GM18867 (cell line): Measurements from ENCODE around the gene GAS7.
"Not testable (repeated sequence)": the region's sequence is repeated elsewhere in the genome, so short reads cannot be mapped to it uniquely, and the experiment has no call there.

Source experiments
- ATAC-seq: cut with Tn5 transposase; IDR thresholded peaks from one replicate; pipeline ENCODE4 v1.9.1; 2021; ENCODE audit warnings: mild to moderate bottlenecking, moderate library complexity; ENCODE audit not compliant: unreplicated experiment

The GAS7 gene

DNA sequence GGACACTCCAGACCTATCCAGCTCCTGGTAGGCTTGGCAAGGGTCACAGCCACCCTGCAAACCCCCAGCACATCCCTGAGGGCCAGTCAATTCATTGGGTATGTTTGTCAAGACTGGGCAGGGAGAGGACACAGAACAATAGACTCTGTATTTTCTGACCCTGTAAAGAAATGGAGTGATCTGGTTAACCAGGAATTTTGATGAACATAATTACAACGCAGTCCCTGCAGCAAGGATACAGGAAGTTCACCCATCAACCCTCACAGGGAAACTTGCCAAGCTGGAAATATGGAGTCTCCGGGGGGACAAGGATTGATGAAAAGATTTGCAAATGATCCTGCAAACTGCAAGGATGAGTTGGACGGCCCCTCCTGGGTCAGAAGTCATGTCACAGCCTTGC lies 167.3 kb downstream of the GAS7 start:
- ATAC-seq = no peak

DNA sequence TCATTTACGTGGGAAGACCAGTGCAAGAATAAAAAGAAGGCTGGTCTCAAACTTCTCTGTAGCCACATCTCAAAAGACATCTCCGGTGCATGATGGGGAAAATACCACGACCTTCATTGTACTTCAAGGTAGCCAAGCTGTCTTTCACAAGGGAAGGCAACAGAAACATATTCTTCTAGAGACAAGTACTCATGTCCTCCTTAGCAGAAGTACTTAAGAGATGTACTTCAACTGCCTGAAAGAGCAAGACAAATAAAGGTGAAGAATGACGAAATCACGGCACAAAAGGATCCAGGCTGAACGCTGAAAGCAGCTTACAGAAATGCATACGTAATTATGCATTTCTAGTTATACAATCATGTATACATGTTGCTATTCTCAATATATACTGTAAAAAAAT lies 169.3 kb downstream of the GAS7 start:
- ATAC-seq = no peak

DNA sequence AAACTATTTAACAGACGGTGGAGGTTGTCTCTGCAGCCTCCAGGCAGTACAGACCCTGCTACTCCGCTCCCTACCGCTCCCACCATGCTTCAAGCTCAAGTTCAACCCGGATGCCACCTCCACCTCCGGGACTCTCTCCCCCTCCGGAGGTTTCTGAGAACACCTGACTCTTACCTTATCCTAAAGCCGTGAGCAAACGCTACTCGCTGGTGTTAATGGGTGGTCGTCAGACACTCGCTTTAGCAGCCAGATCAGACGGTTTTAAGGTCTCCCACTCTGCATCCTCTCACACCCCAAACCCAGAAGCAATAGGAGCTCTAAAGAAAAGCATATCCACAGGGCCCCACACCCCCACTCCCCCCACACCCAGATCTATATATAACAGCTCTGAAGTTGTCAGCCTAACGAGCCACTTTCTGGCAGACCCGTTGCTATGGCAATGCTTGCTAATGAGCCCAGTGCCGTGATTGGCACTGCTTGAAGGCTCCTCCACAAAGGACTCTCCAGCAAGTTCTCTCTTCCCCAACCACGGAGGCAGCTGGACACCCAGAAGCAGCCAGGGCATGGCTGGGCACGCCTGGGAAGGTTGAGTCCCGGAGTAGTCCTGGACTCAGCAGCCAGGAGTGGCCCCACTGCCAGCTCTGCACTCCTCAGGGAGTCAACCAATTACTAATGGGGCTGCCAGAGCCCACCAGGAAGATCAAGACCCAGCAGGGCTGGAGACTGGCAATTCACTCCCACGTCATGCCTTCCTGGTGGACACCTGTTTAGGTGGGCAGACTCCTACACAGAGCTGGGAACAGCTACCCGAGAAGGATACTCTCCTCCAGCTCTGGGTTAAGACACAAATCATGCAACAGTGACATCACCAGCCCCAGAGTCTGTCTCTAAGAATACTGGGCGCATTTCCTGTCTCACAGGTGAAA lies 172.2 kb downstream of the GAS7 start:
- ATAC-seq = no peak

DNA sequence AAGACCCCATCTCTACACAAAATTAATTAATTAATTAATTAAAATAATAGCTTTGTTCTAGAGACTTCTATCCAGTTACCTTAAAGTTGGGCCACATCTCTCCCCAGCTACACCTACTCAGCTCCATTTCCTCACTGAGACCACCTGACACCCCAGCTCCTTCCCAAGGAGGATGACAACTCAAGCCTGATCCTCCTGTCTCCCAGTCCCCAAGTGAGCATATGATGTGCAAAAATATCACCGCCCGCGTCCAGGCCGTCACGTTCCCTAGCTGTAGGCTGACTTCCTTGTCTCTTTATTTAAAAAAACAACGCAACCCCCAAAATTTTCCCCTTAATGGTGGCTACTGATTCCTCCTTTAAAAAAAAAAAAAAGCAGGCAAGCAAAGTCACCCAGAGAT lies 173.2 kb downstream of the GAS7 start:
- ATAC-seq = no peak

DNA sequence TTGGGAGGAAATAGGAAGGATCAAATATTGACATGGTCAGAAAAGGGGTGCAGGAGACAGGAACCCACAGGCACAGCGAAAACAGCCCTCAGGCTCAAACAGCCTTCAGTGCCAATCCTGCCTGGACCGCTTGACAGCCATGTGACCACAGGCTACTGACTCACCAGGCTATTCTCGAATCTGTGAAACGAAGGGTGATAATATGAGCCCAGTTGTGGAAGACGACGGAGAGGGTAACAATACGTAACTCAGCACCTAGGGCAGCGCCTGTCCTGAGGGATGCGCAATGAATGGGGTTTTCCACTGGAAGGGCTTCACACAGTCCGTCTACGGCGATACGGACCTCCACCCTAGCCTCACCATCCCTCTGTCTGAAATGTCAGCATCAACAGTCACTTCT lies 176.0 kb downstream of the GAS7 start:
- no peak for ATAC-seq

DNA sequence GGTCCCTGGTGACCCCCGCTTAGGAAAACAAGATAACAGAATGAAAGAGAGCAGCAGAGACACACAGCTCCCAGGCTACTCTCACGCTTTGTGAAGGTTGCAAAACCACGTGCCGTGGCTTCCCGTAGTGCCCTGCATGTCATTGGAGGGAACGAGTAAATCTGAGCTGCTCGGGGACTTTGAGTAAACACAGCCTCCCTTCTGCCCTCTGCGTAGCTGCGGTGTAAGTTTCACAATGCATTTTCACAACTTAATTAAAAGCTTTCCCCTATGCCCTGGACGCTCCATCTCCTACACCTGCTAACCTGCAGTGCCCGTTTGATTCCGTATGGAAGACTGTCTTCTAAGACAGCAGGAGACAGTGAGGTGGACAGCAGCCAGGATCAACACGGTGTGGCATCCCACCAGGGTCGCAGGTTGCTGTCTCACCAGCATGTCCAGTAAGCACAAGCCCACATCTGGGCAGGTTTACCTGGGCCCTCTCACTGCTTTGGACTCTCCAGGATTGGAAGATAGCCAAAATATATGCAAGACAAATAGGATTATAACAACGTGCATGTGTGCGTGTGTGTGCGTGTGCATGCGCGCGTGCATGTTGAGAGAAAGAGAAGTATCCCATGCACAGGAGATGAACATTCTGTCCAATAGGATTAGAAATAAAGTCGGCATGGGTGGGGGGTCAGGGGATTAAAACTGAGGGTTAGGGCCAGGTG lies 177.0 kb downstream of the GAS7 start:
- no peak for ATAC-seq

DNA sequence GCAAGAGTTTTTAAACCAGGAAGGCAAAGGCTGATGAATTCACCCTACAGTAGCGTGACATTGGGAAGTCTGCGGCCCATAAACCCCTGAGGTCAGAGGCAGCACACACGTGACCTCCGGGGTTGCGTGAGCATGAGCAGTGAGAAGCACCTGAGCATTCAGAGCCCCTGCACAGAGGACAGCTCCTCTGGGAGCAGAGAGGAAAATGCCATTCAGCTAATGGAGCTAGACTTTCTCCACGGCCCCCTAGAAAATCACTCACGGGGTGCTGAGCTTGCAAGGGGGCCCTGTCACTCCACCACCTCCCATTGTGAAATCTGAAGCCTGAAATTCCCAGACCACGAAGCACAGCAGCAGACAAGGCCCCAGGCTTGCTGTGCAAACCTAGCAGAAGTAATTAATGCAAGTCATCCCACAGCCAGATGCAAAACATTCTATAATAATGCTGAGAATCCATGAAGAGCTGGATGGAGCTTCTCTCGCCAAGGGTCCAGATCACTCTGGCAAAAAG lies 178.4 kb downstream of the GAS7 start:
- ATAC-seq = no peak

DNA sequence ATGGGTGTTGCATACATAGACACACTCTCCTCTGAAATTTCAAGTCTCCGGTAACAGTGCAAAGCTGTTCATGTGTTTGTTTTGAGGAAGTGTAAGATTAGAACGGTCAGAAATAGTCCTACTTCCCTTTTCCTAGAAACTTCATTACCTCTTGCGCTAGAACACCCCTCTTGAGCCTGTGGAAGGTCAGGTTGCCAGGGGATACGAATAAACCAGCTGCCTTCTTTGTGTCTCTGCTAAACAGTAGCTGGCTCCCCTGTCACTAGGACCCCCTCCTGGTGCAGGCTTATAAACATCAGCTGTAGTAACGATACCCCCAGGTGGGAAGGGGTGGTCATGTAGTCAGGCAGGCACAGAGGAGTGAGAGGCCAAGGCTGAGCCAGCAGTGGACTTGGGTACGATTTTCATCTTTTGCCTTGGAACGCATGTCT lies 179.9 kb downstream of the GAS7 start:
- peak; percentile 52 for ATAC-seq

DNA sequence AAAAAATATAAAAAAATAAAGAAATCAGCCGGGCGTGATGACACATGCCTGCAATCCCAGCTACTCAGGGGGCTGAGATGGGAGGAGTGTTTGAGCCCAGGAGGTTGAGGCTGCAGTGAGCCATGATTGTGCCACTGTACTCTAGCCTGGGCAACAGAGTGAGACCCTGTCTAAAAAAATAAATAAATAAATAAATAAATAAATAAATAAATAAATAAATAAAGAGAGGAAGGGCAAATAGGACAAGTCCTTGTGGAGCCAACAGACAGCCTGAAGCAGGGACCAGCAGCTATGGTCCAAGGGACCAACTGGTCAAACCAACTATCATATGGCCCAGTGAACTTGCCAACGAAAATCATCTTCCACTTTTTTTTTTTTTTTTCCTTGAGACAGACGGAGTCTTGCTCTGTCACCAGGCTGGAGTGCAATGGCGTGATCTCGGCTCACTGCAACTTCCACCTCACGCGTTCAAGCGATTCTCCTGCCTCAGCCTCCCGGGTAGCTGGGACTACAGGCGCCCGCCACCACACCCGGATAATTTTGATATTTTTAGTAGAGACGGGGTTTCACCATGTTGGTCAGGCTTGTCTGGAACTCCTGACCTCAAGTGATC lies 181.3 kb downstream of the GAS7 start:
- not testable (repeated sequence) for ATAC-seq

DNA sequence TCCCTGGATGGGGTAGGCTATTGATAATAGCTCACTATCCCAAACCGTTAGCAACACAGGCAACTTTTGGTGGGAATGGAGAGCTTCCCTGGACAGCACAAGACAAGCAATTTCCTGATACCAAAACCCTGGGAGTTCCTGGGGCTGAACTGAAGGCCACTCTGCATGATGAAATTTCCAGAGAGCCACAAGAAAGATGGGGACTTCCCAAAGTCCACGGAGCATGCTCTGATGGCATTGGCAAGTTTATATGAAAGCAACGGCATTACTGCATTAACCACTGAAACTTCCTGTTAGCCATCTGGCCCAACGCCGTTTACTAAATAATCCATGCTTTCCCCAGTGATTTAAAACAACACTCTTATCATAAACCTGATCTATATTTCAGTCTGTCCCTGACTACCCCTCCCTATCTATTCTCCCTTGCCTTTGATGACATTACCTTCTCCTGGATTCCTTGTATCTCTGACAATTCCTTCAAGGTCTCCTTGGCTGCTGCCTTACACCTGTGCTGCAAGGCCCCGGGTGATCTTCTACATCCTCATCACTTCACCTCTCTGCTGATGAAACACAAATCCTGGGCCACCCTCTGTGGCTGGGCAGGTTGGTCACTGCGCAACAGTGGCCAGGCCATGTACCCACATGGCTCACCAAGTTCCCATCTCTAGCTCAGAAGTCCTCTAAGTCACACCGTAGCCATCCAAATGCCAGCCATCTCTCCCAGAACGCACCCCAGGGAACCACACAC lies 184.9 kb downstream of the GAS7 start:
- ATAC-seq = peak; percentile 80

DNA sequence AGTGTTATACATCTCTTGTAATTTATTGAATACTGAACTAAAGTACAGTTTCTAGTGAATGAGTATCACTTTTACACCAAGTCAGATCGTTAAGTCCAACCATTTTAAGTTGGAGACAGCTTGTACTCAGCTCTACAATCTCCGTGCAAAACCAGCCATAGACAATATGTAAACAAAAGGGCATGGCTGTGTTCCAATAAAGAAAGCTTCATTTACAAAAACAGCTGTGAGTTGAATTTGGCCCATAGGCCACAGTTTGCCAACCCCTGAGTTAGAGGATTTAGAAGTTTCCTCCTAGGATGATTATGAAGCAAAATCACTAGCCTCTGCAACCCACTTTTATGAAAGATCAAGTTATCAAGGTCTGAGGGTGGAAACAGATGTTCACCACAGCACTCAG lies 187.7 kb downstream of the GAS7 start:
- ATAC-seq = no peak

DNA sequence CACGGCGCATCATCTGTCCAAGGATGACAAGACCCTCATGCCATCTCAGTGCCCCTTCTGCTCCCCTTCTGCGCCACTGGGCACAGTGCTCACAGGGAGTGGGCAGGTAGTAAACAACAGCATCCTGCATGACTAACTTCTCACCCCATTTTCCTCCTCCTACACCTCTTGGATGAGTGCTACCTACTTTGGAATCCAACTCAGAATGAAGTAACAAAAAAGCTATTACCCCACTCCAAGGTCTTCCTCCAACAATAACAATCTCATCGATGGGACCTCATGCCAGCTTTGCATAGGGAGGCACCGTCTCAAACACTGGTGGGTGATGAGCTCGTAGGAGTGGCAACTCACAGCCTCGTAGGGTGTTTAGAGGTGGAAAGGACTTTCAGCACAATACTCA lies 194.7 kb downstream of the GAS7 start:
- ATAC-seq = no peak

DNA sequence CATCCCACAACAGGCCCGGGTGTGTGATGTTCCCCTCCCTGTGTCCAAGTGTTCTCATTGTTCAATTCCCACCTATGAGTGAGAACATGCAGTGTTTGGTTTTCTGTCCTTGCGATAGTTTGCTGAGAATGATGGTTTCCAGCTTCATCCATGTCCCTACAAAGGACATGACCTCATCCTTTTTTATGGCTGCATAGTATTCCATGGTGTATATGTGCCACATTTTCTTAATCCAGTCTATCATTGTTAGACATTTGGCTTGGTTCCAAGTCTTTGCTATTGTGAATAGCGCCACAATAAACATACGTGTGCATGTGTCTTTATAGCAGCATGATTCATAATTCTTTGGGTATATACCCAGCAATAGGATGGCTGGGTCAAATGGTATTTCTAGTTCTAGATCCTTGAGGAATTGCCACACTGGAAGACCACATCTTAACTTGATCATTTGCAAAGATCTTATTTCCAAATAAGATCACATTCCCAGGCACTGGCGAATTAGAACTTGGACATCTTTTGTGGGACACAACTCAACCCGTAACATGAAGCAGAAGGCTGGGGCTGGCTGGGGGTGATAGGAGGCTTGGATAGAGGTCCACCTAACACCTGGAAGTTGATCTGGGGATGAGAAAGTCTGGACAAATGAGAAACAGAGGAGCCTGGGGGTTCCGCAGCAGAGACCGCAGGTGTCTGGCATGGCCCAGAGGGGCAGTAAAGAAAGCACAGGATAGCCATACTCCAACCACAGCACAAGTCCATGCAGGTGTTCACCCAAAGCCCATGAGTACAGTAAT lies 195.6 kb downstream of the GAS7 start:
- ATAC-seq = not testable (repeated sequence)

DNA sequence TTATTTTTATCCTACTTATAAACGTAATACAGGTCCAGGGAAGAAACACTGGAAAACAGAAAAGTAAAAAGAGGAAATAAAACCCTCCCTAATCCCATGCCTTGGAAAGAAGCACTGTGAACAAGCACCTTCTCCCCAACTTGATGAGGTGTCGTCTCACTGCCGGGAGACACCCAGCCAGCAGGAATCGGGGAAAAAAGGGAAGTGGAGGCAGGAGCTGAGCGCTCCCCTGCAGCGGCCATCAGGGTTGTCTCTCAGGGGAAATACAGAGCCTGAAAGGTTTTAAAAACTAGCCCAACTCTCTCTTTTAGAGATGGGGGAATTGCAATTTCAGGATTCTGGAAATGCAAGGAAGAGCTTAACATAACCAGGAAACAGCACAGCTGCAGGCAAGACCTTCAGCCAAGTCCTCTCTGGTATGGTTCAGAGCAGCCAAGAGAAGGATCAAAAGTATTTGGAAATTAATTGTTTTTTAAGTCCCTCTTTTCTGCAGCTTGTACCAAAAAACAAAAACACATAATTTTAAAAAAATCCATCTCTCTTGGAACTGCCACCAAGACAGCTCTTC lies 197.0 kb downstream of the GAS7 start:
- no peak for ATAC-seq

DNA sequence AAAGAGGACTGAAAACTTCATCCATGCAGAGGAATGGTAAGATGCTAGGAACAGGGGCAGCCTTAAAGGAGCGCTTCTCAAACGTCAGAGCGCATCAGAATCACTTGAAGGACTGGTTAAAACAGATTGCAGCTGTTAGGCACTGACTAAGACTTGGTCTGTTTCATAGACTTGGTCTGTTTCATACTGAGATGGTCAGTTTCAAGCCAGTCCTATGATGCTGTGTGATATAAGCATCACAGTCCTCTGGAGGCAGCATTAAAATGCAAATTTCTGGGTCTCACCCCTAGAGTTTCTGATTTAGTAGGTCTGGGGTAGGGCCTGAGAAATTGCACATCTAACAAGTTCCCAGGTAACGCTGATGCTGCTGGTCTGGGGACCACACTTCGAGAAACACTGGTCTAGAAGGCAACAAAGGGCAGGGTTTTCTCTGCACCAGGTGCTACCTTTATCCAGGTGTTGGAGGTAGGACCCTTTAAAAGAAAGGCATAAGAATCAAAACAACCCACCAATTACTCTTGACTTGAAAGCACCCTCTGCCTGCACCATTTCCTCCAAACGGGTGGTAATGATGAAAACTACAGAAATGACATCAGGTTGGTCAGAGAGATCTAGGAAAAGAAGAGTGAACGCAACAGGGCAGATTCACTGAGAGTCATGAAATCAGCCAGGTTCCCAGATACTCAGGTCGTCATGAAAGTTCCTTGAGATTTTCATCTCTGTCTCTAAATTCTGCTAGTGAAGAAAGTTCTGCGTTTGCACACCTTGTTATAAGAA lies 198.3 kb downstream of the GAS7 start:
- peak; percentile 84 for ATAC-seq

DNA sequence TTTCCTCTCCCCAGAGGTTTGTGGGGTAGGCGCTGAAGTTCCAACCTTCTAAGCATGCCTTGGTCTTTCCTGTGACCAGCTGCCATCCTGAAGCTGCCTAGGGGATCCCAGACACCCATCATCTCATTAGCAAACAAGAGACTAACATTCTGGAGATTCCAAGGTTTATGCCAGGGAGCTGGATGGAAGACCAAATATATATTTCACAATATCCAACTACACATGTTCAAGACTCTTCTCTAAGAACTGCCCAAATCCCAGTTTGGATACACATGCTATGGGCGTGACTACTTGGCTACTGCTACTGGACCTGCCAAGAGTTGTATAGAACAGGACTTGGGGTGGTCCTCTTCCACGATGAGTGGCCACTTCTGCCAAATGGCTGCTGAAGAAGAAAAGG lies 200.3 kb downstream of the GAS7 start:
- no peak for ATAC-seq

DNA sequence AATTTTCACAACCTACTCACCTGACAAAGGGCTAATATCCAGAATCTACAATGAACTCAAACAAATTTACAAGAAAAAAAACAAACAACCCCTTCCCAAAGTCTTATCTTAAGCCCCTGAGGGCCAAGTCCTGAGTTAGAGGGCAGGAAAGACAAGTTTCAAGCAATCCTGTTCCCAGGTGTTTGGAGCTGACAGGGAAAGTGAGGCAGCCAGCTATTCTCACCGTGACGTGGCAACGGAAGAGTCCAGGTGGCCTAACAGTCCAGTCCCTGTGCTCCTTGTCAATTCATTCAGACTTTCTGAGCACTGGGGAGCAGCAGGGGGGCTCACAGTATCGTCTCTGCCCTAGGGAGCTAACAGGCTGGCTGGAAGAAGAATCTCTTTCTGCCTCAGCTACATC lies 203.6 kb downstream of the GAS7 start:
- no peak for ATAC-seq

DNA sequence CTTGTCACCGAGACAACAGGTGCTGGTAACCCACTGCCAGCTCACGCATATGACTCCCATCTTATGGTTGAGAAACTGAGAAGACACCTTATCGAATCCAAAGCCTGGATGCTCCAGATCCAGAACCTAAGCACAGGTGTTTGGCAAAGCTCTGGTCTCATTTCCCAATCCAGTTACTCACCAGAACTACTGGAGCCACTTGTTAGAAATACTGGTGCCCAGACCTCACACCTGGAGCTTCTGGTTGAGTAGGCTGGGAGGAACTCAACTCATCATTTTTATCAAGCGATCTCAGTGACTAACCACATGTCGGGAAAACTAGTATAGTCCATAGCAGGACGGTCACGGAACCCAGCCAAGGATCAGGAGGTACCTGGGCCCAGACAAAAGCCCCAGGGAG lies 206.6 kb downstream of the GAS7 start:
- no peak for ATAC-seq

DNA sequence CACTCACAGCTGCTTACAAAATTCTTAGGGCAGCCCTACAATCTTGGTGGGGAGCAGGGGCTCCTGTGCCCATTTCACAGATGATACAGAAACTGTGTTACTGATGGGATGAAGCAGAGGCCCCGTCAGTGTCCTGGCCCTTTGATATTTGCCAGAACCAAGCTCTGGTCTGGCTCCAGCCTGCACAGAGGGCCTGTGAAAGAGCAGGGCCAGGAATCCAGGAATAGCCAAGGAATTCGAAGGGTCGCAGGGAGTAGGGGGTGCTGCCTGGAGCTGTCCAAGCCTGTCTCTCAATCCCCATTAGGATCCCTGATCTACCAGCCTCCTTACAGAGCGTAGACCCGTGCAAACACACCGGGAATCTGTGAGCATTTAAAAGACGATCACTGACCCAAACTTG lies 207.1 kb downstream of the GAS7 start:
- ATAC-seq = no peak
